GM18526 (cell line): ENCODE results near the gene TCAF1.

Experiments used
- POLR2A ChIP-seq: IDR thresholded peaks from 3 replicates; pipeline ENCODE4 v1.6.1; 2011; ENCODE audit not compliant: insufficient read length; ENCODE audit errors: extremely low read depth

The TCAF1 gene

DNA sequence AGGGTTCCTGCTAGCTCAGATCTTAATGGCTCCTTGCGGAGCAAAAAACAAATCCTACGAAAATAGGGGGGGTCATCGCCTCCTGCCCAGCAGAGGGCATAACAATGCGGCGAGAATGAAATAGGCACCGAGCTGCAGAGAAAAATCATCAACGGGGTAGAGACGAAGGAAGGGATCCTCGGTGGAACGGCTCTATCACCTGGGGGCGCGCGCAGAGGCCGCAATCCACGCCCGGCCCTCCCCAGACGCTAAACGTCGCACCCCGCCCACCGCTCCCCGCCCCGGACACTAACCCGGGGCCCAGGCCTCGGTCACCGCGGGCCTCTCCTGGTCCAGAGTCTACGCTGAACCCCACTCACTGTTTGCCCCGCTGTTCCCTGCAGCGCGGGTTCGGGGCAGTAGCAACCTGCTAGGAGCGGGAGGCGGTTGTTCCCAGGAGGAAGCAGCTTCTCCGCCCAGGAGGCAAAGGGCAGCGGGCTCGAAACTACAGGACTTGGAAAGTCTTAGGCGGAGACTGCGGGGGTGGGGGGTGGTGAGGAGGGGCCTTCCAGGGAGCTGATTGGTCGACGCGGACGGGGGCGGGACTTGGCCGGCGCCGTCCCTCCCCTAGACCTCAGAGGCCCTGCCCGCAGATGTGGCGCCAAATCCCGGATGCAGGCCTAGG, at the start of gene TCAF1:
TCAF1 (minus strand) TSS at position 509 of the 664 bp plus-strand sequence. CDS start 25,568 bp downstream, outside the sequence.
- TF ChIP-seq POLR2A: peak; percentile 62

- no peak for TF ChIP-seq POLR2A
These were observed 46.8 kb upstream of the TCAF1 start for GRCh38 chr7:143948733-143949132.

GRCh38 chr7:143947111-143947510, 45.1 kb upstream of the TCAF1 start:
- TF ChIP-seq POLR2A: no peak

DNA sequence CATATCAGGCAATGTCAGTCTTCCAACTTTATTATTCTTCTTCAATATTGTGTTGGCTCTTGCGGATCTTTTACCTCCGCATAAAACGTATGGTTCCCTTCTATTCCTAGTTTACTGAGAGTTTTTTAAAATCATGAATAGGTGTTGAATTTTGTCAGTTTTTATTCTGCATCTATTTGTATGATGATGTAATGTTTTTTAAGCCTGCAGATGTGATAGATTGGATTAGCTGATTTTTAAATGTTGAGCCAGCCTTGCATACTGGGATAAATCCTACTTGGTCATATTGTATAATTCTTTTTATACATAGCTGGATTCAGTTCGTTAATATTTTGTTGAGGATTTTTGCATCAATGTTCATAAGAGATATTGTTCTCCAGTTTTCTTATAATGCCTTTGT, 43.4 kb upstream of the TCAF1 start:
- no peak for TF ChIP-seq POLR2A

DNA sequence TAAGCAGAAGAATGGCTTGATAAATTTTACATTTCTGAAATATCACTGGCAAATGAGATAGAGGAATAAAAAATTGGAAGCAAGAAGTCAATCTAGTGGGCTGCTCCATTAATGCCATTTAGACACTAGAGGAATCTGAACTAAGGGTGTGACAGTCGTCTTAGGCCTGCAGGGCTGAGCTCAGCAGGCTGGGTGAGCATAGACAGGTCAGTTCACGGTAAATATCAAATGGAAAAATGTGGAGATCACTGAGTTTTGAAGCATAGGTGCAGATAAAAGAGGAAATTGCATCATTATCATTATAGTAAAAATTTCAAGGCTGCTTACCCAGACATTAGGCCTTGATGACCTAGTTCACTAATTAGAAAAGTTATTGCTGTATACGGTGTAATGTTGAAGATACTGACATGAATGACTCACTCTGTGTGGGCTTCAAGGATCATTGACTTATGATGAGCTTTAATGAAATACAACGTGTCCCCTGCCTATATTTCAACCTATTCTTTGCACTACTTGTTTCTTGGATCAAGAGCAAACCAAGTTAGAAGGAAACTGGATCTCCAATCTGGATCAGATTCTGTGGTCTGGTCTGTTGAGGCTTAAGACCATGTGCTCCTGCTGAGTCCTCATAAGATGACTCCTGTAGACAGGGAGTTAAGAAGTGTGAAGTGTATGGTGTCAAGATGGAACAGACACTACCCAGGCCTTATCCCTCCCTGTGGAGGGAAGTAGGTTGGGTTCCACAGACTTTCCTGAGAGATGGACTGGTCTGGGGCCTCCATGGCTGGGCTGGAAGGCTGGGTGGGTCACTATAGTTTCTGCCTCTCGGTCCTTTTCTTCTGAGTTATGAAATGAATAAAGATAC, 36.6 kb upstream of the TCAF1 start:
- TF ChIP-seq POLR2A: no peak

GRCh38 chr7:143936087-143937009, 34.4 kb upstream of the TCAF1 start:
- no peak for TF ChIP-seq POLR2A

GRCh38 chr7:143934526-143935325, 32.8 kb upstream of the TCAF1 start, which contains the start of gene OR2F2:
TSS of gene OR2F2 (plus strand) at chr7:143935233. CDS start at chr7:143935233, 0 bp downstream.
- no peak for TF ChIP-seq POLR2A

DNA sequence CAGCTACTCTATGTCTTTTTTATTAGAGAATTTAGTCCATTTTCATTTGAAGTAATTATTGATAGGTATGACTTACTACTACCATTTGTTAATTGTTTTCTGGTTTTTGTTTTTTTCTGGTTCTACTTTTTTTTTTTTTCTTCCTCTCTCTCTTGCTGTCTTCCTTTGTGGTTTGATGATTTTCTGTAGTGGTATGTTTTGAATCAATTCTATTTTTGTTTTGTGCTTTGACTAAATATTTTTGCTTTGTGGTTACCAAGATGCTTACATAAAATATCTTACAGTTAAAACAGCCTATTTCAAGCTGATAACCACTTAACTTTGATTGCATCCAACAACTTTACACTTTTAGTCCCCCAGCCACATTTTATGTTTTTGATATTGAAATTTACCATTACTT, 29.8 kb upstream of the TCAF1 start:
- no peak for TF ChIP-seq POLR2A

DNA sequence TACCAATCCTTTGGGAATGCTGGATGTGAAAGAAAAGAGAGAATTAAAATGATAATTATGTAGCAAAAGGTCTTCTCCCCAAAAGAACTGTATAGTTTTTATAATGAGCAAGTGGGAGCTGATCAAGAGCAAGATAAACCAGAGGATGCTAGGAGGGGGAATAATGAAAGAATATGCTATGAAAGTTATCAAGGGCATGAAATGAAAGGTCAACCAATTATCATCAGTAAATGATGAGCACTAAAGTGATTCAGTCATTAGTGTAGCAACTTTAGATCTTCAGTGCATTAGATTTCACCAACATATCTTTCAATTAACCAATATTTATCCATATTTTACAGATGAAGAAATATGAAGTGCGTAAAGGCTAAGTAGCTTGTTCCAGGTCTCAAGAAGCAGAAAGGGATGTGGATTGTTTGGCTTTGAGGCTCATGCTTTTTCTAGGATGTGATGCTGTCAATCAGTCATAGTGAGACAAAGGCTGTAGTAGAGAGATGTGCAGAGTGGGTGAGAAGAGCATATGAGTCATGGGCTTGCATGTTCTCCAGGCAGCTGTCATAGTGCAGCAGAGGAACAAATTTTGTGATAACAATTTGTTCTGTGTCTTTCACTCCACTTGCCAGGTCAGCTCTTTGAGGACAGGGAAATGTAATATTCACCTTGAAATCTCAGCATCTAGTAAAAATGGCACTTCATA, 27.4 kb upstream of the TCAF1 start:
- no peak for TF ChIP-seq POLR2A

- no peak for TF ChIP-seq POLR2A
These were observed 22.9 kb upstream of the TCAF1 start for GRCh38 chr7:143924851-143925250.

DNA sequence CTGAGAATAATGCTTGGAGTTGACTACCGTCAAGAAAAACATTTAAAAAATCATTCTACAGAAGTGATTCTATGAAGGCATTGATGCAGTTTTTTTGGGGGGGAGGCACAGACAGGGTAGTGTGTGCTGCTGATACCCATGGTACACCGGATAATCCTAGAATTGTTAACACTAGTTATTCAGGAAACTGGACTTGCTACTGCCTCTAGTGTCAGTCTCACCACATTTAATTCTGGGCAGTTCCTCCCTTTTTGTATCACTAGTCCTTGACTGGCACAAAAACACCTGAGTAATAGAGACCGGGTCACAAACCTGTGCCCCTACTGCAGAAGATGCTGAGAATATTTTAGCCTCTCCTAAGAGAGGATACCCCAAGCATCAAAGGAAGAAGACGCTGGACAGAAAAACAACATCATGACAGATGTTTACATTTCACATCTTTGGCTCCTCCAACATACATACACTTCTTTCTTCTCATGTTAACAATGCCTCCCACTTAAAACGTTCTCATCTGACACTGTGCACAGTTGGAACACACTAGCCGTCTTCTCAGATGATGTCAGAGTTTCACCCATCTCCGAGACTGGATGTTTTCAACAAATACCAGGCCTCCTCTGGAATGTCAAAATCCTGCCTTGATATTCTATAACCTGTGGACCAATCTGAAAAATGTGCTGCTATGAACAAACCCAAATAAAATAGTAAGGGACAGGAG, 13.1 kb upstream of the TCAF1 start:
- TF ChIP-seq POLR2A: no peak

DNA sequence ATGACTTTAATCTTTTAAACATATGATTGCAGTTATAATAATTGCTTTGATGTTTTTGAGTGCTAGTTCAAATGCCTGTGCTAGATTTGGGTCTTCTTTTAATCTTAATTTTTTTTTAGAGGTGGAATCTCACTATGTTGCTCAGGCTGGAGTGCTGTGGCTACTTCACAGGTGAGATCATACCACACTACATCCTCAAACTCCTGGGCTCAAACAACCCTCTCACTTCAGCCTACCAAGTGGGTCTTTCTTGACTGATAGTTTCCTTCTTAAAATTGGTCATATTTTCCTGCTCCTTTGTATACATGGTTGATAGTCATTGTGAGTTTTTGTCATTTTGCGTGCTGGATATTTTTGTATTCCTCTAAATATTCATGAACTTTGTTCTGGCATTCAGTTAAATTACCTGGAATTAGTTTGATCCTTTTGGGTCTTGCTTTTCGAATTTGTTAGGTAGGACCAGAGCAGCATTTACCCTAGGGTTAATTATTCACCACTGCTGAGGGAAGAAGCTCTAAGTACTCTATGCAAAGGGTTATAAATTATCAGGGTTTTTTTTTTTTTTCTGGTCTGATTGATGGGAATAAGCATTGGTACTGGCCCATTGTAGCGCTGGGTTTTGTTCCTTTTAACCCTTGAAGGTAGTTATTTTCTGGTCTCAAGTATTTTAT, 12.1 kb upstream of the TCAF1 start:
- no peak for TF ChIP-seq POLR2A
